Left forelimb (tissue), 1 donor: ENCODE data around the gene DPY19L1.
"Not testable (repeated sequence)": the region's sequence is repeated elsewhere in the genome, so short reads cannot be mapped to it uniquely, and the experiment has no call there.

Experiments
- DNase-seq: peaks from one replicate; pipeline ENCODE4 v3.0.0-alpha.2; 2018; ENCODE audit warnings: low spot score

The DPY19L1 gene

DNA sequence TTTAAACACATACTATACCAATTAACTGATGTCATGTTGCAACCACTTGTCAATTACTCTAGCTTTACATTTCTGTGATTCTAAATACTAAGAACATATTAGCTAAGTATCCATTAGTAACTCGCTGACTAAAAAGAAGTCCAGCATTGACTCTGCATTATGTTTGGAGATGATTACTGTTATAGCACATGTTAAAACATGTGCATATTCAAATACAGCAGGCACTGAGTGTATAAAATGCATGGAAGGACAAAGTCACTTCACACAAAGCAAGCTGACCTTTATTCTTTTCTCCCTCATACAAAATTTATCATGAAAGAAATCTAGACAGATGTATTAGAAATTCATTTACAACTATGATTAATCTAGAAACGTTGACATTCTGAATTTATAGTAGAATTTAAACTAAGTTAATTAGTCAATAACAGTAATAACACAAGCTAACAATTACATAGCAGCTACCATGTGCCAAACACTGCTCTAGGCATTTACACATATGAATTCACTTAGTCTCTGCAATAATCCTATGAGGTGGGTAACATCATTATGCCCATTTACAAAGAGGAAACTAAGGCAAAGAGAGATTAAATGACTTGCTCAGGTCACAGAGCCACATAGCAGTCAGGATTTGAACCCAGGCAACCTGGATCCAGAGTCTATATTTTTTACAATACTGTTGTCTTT, 48.7 kb downstream of the DPY19L1 start:
- not testable (repeated sequence) for DNase-seq

DNA sequence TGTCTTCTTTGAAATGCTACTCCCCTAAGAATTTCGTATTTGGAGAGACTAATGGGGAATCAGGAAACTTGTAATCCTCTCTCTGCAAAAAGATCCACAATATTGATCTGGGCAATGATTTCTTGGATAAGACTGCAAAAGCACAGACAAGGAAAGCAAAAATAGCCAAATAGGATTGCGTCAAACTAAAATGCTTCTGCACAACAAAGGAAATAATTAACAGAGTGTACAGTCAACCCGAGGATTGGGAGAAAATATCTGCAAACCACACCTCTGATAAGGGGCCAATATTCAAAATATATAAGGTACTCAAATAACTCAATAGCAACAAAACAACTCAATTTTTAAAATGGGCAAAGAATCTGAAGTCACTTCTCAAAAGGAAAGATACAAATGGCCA, 52.1 kb downstream of the DPY19L1 start:
- DNase-seq: not testable (repeated sequence)

DNA sequence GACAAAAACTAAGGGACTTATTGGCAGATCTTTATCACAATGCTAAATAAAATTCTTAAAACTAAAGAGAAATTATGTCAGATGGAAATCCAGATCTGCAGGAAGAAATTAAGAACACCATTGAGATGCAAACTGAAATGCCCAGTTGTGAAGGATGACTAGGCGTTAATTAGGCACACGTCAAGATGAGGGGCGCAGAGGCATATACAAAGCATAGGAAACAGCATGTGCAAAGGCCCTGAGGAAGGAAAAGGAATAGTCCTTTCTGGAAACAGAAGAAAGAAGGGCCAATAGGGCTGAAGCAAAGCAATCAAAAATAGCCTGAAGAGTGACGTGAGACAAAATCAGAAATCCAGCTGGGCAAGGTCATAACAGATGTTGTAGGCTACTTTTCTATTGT, 53.1 kb downstream of the DPY19L1 start:
- not testable (repeated sequence) for DNase-seq

DNA sequence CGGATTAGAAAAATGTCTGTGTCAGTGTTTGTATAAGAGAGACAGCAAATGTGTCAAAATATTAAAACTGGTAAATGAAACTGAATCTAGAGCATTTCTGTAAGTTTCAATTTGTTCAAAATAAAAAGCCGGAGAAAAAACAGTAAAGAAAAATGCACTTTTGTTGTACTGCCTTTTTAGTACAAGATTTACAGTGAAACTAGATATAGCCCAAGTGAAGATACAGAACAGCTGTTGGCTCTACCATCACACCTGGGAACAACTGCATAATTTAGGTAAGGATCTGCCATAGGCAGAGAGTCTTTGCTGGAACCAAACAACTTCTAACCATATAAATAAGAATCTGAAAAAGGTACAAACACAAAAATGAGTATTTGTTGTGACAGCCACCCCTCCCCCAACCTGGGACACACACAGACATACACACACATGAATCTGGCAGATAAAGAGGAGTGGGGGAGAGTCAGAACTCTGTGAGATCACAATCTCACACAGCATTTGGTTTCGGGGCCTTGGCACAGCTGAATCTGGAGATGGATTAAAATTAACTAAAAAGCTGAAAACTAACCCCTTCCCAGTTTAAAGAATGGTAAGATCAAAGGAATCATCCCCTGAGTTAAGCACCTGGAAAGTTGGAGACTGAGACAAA, 54.8 kb downstream of the DPY19L1 start:
- no peak for DNase-seq

DNA sequence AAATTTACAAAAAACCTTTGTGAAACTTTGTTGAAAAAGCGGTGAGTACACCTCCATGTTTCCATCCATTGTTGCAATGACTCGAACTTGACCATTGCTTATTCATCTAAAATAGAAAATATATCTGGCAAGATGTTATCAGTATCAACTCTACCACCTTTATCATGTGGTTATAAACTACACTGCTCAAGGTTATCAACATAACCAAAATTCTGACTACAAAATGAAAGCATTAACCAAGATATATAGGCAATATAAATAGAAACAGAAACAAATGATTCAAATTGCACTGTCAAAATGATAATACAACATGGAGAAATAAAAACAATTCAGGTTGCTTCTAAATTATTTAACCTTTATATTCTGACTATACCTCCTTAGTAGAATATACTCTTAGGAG, 58.2 kb downstream of the DPY19L1 start:
- not testable (repeated sequence) for DNase-seq

DNA sequence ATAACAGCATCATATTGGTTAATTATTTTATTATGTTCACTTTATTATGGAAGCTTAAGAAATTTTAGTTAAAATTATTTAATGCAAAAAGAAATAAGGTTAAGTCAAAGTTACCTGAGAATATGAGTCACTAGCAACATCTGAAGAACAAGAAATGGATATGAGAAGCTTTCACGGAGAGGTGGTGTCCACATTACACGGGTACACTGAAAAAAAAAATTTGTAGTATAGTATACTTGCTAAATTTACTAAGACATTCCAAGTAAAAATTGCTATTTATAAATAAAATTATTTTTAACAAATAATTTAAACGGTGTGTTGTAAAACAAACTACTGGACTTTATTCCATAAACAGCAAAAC, 63.9 kb downstream of the DPY19L1 start:
- DNase-seq: no peak

DNA sequence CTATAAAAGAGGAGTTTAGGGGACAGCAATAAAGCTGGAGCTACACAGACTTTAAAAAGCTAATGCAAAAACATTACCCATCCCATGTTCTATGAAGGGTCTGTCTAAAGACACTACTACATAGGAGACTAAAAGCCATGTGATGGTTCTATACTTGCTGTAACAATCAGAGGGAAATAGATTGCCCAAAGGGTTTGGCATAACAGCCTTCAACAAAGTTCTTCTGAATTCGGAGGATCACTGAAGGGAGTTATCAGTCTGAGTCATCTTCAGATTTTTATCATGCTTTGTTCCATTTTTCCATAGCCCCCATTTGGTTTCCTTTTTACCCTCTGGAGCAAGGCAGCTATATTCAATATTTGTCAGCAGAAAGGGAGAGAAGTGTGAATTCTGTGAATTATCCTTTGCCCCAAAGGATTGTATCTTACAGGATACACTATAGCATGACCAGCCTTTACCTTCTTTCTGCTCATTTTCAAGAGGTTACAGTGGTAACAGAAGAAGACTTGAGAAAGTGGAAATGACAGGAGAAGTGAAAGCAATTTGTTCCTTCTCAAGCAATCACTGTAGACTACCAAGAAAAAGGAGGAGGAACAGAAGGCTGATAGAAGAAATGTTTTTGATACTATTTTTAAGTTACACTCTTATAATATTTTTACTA, 64.4 kb downstream of the DPY19L1 start:
- DNase-seq: not testable (repeated sequence)

DNA sequence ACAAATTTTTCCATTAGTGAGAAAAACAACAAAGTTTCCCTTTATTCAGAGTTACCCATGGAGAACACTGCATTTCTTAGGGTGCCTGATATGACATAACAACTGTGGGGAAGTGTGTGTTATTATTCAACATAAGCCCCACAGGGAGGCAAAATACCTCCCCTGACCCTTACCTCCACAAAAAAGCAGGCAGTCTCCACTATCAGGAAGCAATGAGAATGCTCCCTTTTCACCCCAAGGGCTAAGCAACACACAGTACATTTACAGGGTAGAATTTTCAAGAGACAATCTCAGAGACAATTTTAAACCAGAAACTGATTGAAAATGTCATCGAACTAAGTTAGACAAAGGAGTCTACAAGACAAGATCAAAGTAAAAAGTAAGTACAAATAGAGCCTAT, 69.5 kb downstream of the DPY19L1 start:
- not testable (repeated sequence) for DNase-seq

DNA sequence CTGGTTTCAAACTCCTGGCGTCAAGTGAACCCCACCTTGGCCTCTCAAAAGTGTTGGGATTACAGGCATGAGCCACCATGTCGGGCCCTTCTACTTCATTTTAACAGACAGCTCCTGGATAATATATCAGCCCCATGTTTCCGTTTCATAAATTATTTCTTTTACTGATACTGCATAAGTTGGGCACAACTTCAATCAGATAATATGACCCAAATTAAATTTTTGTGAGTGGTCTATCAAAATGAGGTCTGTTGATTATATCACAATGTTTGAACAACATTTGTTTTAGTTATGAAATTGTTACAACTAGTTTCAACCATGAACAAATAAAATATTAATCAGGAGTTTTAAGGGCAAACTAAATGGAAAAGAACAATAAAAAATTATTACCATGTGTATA, 70.8 kb downstream of the DPY19L1 start:
- not testable (repeated sequence) for DNase-seq

DNA sequence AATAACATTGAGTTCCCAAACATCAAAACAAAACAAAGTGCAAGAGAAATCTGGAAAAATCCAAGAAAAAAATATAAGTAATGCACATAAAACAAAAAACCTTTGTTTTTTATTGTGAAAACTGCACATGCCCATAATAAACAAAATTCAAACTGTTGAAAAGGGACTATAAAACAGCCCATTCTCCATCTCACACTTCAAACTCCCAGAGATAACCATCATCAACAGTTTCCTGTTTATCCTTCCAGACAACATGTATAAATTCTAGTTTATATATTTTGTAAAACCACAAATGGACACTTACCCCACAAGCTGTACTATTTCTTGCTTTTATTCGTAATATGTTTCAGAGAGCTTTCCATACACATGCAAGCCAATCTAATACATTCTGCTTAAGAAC, 79.3 kb downstream of the DPY19L1 start:
- no peak for DNase-seq

DNA sequence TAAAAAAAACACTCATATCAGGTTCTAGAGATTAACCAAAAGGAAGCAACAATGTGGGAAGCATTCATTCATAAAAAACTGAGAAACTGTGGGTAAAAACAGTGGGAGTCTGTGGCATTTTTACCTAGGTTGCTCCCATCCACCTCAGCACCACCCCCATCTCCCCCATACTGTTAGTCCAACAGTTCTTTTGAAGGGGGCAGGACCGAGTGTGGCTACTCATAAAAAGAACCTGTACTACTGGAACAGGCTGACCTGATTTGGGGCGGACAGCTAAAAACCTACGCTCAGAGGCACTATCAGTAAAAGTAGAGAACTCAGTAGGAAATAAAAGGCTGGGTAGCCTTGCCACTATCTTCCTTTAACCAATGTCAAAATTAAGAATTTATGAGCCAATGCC, 84.5 kb downstream of the DPY19L1 start:
- DNase-seq: no peak

DNA sequence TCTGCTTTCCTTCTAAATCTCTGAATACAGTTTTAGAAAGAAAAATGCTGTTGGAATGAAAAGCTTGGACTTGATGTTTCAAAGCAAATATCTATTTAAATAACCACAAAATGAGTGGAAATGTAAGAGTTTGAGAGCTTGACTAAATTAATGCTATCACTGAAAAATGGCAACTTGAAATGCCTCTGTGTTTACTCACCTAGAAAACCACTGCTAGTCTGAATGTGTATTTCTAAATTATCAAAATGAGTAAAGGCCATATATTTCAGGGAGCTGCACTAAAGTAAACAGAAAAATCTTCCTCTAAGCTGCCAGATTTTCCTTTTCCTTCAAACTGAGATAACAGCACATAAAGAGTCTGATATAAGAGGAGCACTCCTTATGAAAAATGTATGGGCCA, 87.9 kb downstream of the DPY19L1 start:
- no peak for DNase-seq

DNA sequence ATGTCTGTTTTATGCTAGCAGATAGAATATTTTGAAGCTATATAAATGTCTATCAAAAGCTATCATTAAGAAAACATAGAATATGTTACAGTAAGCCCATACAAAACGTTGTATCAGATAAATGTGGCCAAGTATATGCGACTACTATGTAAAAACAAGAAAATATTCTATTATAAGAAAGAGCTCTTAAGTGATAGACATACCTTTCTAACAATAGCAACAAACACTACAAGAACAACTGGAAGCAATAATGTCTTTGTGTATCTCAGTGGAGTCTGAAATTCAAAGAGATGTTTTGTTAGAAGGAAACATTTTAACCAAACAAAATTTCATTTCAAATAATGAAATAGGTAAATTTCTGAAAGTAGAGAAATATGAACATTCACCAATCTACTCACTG, 89.9 kb downstream of the DPY19L1 start:
- not testable (repeated sequence) for DNase-seq

DNA sequence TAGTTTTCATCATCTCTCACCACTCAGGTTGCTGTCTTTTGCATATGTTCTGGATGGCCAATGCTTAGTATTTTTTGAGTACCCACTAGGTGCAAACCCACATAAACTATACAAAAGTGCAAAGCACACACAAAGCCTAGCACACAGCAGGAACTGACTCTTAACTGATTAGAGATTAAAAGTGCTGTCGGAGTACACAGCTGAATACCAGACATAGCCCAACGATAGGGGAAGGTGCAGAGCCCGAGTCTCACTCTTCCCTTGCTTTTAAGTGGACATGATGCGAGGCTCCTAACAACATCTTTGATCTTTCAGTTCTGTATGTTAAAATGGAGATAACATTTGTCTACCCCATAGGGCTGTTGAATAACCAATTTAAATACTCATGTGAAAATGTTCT, 90.8 kb downstream of the DPY19L1 start:
- DNase-seq: no peak

DNA sequence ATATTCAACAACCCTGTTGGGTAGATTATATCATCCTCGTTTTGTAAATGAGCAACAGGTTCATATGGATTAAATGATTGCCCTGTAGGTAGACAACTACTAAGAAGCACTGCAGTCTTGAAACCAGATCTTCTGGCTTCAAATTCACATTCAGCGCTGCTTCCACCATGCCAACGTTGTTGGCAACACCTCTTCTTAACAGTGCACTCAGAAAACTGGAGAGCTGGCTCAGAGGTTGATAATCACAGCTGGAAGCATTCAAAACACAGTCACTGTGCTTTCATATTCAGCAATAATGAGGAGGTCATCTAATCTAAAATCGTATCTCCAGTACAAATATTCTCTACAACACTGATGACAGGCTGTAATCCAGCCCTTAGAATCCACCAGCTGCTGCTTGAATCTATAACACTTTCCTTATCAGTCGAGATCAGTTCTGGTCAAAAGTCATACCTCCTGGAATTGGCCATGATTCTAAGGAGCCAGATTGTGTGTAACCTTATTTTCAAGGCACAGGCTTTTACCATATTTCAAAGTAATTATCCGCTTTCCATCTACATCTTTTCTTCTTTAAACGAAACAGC, 91.3 kb downstream of the DPY19L1 start:
- not testable (repeated sequence) for DNase-seq

DNA sequence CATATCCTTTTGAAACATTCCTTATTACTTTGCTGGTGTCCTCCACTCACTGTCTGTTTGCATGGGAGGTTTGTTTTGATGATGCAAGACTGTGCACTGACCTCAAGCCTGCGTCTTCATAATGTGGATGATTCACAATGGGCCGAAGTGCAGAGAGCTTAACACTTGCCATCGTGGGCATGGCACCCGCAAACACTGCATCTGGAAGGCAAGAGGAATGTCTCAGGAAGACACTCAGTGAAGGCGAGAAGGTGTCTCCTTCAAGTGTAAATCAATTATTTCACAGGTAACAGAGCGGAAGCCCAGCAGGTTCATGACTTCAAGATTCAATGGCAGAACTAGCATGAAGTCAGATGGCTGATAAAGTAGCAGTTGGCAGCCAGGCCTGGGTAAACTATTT, 98.1 kb downstream of the DPY19L1 start:
- DNase-seq: no peak

DNA sequence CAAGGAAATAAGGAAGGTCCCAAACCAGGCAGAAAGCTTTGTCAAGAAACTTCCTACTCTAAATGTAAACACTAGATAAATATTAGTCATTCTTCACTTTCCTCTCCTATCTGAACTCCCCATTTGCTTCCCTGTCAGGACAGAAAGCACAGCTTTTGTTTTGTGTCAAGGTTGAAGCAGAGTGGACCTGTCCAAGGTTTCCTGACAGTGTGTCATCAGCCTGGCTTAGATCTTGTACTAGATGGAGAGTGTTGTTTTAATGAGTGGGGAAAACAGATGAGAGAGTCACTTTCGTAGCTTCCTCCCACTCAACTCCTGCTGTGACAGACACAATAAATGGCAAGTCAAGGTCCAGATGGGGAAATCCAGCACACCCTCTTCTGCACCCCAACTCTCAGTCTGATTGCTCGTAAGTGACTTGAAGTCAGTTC, 101.5 kb downstream of the DPY19L1 start:
- DNase-seq: not testable (repeated sequence)

DNA sequence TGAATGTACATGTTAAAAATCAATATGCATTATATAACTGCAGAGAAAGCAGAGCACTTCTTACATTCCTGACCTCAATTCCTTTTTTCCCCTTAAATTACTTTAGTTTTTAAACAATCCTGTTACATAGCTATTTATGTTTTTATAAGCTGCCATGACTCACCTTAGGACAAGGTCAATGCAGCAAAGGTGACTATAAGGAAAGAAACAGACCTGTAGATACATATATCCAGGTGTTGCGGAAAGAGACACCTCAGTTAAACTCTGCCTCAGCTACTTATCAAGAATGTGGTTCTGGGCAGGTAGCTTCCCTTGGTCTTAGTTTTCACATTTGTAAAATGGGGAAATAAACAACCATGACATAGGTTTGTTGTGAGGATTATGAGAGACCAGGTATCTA, 105.5 kb downstream of the DPY19L1 start:
- no peak for DNase-seq

DNA sequence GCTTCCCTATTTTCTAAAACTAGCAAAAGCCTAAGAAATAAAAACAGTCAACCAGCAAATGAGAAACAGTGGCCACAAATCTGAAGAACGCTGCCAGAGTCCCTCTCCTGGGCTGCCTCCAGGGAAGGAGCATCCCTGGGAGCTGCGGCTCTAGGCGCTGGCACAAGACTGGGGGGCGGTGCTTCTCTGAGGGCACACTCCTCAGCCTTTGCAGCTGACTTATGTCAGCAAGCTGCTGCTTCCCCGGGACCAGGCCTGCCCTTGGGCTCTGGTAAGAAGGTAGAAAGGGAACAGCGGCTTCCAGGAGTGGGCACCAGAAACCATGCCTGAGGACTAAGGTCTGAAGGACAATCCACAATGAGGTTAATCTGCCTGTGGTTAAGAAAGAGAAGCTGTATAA, 107.5 kb downstream of the DPY19L1 start:
- DNase-seq: not testable (repeated sequence)

DNA sequence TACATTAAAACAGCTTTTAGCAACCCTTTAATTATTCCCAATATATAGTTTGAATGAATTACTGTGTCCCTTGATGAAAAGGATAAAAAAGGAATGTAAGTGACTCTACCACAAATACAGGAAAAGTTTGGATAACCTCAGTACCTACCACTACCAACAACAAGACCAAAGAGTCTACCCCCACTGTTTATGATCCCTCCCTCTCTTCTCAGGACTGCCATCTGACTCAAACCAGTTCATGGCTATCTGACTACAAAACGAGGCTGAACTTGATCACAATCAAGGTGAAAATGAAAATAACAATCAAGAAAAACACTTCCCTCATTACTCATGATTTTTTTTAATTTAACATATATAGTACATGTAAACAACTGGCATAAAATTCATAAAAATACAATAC, 108.7 kb downstream of the DPY19L1 start:
- DNase-seq: no peak

DNA sequence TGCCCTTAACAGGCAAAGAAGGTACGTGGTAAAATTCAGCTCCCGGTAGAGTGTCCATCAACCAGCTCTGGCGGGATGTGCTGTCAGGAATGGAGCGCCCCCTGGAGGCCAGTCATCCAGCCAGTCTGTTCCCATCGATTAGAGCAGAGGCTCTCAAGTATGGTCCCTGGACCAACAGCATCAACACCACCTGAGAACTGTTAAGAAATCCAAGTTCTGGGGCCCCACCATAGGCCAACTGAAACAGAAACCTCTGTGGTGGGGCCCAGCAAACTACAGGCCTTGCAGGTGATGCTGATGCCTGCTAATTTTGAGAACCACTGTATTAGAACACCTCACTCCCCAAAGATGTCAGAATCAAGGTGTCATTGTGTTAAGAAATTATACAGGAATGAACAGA, 109.2 kb downstream of the DPY19L1 start:
- DNase-seq: no peak

DNA sequence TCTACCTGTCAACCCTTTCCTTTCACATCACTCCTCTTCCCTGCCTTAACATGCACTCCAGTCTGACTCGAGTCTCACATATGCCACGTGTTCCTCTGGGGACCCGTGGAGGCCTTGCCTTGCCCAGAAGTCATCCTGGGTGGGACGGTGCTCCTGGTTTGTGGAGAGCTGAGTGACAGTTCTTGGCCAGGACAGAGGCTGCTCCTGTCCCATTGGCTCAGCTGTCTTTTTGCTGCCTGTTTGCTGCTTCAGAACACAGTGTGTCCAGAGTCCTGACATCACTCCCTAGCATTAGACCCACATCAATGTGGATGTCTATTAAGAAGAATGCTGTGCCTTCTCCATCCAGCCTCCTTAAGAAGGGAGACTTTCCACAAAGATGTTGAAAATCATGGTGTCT, 116.8 kb downstream of the DPY19L1 start:
- DNase-seq: not testable (repeated sequence)

DNA sequence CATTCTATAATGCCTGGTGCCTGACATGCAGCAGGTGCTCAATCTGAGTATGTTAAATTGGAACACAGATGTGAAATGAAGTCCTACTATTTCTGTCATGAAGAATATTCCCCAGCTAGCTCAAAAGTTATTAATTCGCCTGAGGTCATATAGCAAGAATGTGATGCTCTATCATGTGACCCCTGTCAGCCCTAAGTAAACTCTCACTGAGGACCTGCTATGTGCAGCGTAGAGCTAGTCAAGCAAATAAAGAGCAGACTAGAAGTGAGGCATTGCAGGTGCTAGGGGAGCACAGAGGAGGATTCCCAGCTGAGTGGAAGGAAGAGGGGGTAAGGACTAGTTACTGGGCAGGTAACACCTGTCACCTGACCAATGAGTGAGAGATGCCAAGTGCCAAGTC, 118.2 kb downstream of the DPY19L1 start:
- DNase-seq: not testable (repeated sequence)
